Left ventricle myocardium inferior (tissue), 1 donor: ENCODE measurements around the gene ATF6B. TPM values are rescaled to one million over a fixed set of nuclear protein-coding genes. Genes with fewer than 3 reads are reported as not detected.

Experiments
- DNase-seq: peaks from one replicate; pipeline ENCODE4 v3.0.0-alpha.2; 2020
- H3K27ac ChIP-seq: fragments of 200-600 bp; replicated peaks from 2 replicates; pipeline ENCODE4 v1.8.0; 2021
- H3K27me3 ChIP-seq: fragments of 200-600 bp; 2 replicates; pipeline ENCODE4 v1.8.0; 2021; ENCODE audit warnings: low read depth
- H3K36me3 ChIP-seq: fragments of 200-600 bp; 2 replicates; pipeline ENCODE4 v1.8.0; 2021
- H3K4me1 ChIP-seq: fragments of 200-600 bp; 2 replicates; pipeline ENCODE4 v1.8.0; 2021
- H3K4me3 ChIP-seq: fragments of 200-600 bp; 2 replicates; pipeline ENCODE4 v1.8.0; 2021; ENCODE audit warnings: mild to moderate bottlenecking, moderate library complexity
- H3K9me3 ChIP-seq: fragments of 200-600 bp; replicated peaks from 2 replicates; pipeline ENCODE4 v1.8.0; 2021
- CTCF ChIP-seq: fragments of 200-600 bp; IDR thresholded peaks from 2 replicates; pipeline ENCODE4 v1.8.0; 2021; ENCODE audit warnings: antibody characterized with exemption, mild to moderate bottlenecking, borderline replicate concordance
- intact Hi-C: fragments of 100-400 bp; cut with micrococcal nuclease; formaldehyde crosslinking; loops from one replicate; pipeline ENCODE4 v1.11.0; 2022
- total RNA-seq: library from RNA; stranded (reverse); fragmentation: NEBNext Ultra II Directional; extraction: Animal tissue kit (Norgen Biotek cat#: 25700); gene quantifications from one replicate; pipeline ENCODE4 v1.2.1, GENCODE V29; 2021
- donor health status: DM: no; HTN: yes; CAD: no; lungs with severe emphysema.

The ATF6B gene
- total RNA-seq, 1 donor from 2014 or later: 29.1 TPM

GRCh38 chr6:32163559-32164258 lies 35.7 kb upstream of the ATF6B start:
- TF ChIP-seq CTCF: no peak
- Histone ChIP-seq H3K4me3 (no peak overlapping the region), H3K9me3 (no peaks in the 10 kb centered on the region), H3K27me3 (no peaks in the 10 kb centered on the region), H3K4me1 (peaks cover 8% of the 10 kb centered on the region), H3K36me3 (peaks cover 65% of the 10 kb centered on the region), H3K27ac (peak overlapping the region; percentile 61)
- no peak for DNase-seq
- intact Hi-C loops: no loop called here

GRCh38 chr6:32158052-32158451 lies 30.0 kb upstream of the ATF6B start:
- H3K4me3 ChIP-seq: no peak overlapping the region
- H3K36me3 ChIP-seq: peaks cover 60% of the 10 kb centered on the region
- peaks cover 33% of the 10 kb centered on the region for H3K4me1 ChIP-seq
- intact Hi-C loops: no loop called here
- H3K27me3 ChIP-seq: no peaks in the 10 kb centered on the region
- TF ChIP-seq CTCF: no peak
- no peak for DNase-seq
- no peaks in the 10 kb centered on the region for H3K9me3 ChIP-seq
- H3K27ac ChIP-seq: no peak overlapping the region

GRCh38 chr6:32156891-32157290 lies 28.8 kb upstream of the ATF6B start:
- Histone ChIP-seq H3K27me3 (peaks cover 3% of the 10 kb centered on the region), H3K27ac (no peak overlapping the region), H3K4me1 (peaks cover 39% of the 10 kb centered on the region), H3K4me3 (no peak overlapping the region), H3K36me3 (peaks cover 48% of the 10 kb centered on the region), H3K9me3 (no peaks in the 10 kb centered on the region)
- DNase-seq: no peak
- TF ChIP-seq CTCF: no peak
- intact Hi-C loops: no loop called here

- TF ChIP-seq CTCF: peak; percentile 63
- Histone ChIP-seq H3K36me3 (peaks cover 36% of the 10 kb centered on the region), H3K27ac (peak overlapping the region; percentile 94), H3K9me3 (no peaks in the 10 kb centered on the region), H3K4me1 (peaks cover 39% of the 10 kb centered on the region), H3K27me3 (peaks cover 22% of the 10 kb centered on the region), H3K4me3 (peak overlapping the region; percentile 82)
- peak; percentile 45 for DNase-seq
- intact Hi-C loops: no loop called here
Measured at GRCh38 chr6:32154514-32155161, 26.6 kb upstream of the ATF6B start.

GRCh38 chr6:32153564-32154513 lies 25.8 kb upstream of the ATF6B start, which contains the start of gene PPT2:
TSS of gene PPT2 (plus strand) at chr6:32154141. CDS start at chr6:32154595, 454 bp downstream.
- peaks cover 30% of the 10 kb centered on the region for H3K27me3 ChIP-seq
- H3K9me3 ChIP-seq: no peaks in the 10 kb centered on the region
- peaks cover 39% of the 10 kb centered on the region for H3K4me1 ChIP-seq
- peaks cover 32% of the 10 kb centered on the region for H3K36me3 ChIP-seq
- peak within 1 kb of the TSS; percentile 94 for H3K27ac ChIP-seq
- DNase-seq: peak; percentile 91
- TF ChIP-seq CTCF: peak; percentile 36
- intact Hi-C loops: no loop called here
- H3K4me3 ChIP-seq: peak within 1 kb of the TSS; percentile 82
